GM21390 (cell line): Measurements from ENCODE around the gene TRAF3IP1.
"Not testable (repeated sequence)": the region's sequence is repeated elsewhere in the genome, so short reads cannot be mapped to it uniquely, and the experiment has no call there.

Experiments used
- ATAC-seq: cut with Tn5 transposase; IDR thresholded peaks from one replicate; pipeline ENCODE4 v1.9.1; 2021; ENCODE audit not compliant: unreplicated experiment

The TRAF3IP1 gene

GRCh38 chr2:238442257-238442656 is 121.9 kb downstream of the TRAF3IP1 start:
- not testable (repeated sequence) for ATAC-seq

DNA sequence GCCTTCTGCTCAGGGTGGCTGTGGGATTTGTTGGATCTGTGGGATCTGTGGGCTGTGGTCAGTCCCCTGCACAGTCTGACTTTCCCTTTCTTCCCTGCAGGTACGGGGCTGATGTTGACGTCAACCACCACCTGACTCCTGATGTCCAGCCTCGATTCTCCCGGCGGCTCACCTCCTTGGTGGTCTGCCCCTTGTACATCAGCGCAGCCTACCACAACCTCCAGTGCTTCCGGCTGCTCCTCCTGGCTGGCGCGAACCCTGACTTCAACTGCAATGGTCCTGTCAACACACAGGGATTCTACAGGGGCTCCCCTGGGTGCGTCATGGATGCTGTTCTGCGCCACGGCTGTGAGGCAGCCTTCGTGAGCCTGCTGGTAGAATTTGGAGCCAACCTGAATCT is 123.9 kb downstream of the TRAF3IP1 start:
- no peak for ATAC-seq

DNA sequence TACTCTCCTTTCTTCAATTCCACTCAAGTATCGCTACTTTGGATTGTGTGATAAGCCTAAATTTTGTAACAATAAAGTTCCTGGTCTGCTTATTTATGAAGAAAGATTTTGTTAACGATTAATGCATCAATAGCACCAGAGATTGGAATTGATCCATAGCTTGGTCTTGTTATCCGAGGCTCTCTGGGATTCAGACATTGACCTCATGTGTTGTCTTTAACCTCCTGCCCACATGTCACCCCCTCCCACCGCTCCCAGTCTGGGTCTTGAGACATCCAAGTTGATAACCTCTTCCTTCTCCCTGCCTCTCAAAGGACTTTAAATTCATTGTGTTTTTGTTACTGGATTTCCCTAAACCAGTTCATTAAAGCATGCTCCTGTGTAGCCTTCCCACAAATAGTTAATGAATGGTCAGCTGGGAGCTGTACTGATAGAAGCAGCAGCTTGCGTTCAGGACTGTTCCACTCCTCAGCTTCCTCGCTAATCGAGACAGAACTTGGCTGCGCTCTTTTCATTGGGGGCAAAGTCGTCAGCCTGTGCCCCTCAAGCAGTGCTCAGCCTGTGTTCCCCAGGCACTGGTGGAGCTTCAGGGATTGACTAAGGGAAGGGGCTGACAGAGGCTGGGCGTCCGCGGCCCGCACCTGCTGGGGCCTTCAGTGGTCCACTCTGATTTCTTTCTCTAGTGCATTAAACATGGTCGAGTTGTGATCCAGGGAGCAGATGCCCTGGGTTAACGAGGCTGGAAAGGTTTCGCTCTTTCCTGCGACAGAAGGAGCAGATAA is 125.3 kb downstream of the TRAF3IP1 start:
- ATAC-seq: no peak

DNA sequence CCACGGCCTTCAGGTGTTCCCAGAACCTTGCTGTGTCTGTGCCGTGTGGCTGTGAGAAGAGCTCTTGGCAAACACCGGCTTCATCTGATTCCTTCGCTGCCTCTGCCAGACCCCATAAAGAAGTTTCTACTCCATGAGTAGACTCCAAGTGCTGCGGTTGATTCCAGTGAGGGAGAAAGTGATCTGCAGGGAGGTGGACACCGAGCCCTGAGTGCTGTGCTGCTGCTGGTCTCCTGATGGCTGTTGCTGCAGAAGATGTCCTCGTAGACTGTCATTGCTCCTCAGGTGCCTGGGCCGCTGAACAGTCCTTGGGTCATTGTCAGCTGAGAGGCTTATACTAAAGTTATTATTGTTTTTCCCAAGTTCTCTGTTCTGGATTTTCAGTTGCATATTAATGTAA is 126.1 kb downstream of the TRAF3IP1 start:
- no peak for ATAC-seq

DNA sequence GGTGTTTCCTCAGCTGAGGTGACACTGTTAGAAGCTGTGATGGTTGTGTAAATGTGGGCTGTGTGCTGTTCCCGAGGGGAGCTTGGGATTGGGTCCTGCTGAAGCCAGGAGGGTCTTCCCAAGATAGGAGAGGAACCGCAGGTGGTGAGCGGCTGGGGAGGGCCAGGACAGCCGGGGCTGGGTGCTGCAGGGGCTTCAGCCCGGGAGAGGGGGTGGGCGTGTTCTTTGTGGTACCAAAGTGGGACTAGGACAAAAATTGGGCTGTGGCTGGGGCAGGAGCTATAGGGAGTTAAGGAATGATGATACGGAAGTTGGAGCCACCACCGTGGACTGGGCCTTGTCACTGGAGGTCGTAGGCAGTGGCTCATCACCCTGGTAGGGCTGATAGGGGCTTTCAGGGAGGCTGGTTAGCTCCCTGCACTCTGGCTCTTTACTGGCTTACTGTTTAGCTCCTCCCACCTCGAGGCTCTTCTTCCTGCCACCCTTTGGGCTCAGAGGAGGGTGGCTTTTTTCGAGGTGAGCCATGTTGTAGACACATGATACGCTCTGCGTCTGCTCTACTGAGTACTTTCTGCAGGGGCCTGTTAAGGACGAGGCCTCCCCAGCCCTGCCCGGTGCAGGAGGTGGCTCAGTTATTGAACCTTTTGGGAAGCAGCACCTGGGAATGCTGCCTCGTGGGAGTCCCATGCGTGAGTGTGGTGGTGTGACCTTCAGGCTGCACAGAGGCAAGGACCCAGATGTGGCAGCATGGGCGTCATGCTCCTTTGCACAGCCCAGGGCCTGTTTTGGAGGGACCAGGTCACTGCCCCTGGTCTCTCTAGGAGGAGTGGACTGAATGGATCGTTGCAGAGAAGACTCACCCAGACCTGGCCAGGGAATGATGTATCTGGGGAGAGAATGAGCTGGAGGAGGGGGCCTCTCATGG is 128.0 kb downstream of the TRAF3IP1 start:
- ATAC-seq: no peak

DNA sequence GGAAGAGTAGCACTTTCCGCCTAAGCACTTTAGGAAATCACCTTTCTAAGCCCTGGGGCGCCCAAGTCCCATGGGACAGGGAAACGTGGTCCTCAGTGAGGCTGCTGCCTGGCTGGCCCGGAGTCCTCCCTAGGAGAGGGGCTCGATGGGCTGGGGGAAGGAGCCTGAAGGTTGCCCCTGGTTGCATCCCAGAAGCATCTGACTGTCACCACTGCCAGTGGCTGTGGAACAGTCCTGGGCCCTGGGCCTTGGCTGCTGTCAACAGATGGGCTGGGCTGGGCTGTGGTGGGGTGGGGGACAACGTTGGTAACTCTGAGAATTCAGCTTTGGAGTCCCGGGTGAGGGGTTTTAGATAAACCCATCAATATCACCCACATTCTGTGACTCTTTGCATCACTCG is 128.9 kb downstream of the TRAF3IP1 start:
- no peak for ATAC-seq

GRCh38 chr2:238449909-238450417 is 129.6 kb downstream of the TRAF3IP1 start:
- ATAC-seq: no peak

- ATAC-seq: no peak
These were observed 130.1 kb downstream of the TRAF3IP1 start for GRCh38 chr2:238450440-238450861.
